Dedifferentiated amniotic fluid mesenchymal stem cell (primary cell): ENCODE data around the gene PANX1.

Experiments
- DNase-seq: peaks from one replicate; pipeline ENCODE4 v3.0.0-alpha.2; 2016; ENCODE audit errors: extremely low spot score

PANX1 gene

DNA sequence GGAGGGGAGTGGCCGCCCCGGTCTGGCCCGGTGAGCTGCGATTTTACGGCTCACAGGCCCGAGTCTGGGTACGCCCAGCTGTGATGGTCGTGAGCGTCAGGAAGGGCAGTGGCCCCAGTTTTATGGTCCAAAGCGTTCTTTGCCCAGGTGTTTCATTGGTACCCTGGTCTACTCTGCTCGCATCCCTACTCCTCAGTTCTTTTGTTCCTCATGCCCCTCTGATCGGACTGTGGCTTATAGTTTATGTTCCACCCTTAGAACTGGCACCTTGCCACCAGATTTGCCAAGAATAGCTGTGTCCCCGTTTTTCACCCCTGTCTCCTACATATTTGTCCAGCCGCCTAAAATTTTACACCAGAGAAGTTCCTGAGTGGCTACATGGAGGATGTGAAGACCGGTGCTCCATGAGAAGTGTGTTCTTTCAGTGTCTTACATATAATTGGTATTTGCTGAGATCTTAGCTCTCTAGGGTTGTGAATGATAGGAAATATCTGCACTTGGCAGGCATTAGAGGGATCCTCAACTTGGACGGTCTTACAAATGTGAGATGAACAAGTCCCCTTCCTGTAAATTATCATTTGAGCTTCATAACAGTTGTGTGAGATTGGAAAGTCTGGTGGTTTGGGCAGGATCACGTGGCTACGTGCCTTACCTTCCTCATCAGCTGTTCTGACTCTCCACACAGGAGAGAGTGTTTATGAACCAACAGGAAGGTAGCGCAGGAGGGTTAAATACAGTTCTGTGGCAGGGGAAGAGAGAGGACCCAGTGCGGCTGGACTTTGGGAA lies 1.1 kb downstream of the PANX1 start:
- DNase-seq: no peak

DNA sequence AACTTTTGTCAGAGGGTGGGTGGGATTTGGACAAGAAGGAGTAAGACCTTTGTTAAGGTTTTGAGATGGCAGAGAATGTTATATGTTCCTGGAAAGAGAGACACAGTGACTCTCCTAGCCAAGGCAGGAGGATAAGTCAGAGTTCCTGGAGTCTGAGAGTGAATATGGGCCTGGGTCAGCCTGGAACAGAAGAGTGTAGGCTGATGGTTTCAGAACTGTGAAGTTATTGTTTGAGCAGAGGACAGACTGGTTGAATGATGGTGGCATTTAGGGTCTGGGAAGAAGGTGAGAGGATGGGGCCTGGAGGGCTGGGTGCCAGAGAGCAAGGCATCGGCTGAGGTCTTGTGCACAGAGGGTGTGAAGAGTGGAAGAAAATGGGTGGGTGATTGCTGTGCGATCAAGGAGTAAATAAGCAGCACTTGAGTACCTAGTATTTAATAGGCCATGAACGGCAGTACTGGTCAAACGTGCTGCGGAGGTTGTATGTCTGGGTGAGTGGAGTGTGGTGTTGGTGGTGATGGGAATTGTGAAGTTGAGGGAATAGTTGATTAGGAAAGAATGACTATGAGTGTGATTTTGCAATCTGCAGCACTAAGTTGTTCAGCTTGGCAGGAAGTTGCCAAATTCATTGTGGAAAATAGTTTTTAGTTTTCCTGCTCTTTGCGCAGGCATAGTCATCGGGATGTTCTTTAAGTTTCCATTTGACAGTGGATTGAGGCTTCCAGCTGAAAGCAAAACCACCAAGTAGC lies 1.8 kb downstream of the PANX1 start:
- DNase-seq: peak; percentile 53

DNA sequence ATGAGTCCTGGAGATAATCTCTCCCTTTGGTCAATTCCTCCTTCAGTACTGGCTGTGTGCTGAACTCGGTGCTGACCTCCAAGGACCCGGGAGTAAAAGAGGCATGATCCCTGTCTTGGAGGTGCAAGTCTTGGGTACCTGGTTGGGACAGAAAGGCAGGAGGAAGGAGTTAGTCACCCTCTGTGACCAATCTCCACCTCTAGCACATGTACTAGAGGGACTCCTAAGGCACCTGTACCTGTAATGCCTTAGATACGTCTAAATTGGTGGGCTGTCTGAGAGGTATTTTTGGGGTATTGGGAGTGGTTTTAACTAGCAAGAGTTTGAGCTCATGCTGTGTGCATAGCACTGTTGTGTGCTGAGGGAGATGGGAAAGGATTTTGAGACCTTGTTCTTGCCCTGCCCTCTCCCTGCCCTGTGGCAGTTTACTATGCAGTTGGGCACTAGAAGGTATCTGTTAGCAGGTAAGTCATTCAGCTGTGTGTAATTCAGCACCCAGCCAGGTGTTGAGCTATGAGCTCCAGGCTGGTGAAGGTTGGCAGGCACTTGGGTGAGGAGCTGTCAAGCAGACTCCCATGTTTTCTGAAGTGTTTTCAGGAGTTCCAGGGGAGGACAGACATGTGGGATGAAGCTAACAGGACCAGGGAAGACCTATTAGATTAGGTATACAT lies 2.5 kb downstream of the PANX1 start:
- DNase-seq: no peak

DNA sequence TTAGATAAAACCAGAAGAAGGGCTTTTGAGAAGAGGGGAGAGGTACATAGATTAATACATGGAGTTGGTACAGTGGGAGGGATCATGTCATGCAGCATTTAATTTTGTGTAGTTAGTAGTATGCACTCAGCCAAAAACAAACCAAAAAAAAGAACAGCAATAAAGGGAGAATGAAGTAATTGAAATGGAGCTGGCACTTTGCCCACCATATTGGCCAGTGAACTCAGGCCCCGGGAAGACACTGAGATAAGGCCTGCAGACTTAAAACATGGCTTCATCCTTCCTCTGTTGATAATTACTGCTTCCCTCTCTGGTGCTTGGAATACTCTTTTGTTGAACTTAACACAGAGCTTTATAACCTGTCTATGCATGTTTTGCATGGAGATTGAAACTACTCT lies 3.1 kb downstream of the PANX1 start:
- DNase-seq: no peak

DNA sequence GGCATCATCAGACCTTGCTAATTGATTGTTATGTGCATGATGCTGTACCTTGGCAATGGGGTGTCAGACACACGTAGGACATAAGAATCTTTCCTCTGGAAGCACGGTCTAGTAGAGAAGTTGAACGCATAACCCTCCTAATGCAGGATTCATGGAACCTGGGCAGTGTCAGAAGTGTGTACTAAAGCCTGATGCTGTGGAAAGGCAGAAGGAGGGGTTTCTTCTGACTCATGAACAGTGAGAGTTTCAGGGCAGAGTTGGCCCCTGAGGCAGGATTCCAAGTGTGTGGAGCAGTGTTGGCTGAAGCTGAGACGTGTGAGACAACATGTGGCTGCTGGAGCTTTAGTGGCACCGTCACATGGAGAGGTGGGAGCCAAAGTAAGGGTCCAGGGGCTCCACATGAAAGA lies 3.5 kb downstream of the PANX1 start:
- DNase-seq: peak; percentile 60

DNA sequence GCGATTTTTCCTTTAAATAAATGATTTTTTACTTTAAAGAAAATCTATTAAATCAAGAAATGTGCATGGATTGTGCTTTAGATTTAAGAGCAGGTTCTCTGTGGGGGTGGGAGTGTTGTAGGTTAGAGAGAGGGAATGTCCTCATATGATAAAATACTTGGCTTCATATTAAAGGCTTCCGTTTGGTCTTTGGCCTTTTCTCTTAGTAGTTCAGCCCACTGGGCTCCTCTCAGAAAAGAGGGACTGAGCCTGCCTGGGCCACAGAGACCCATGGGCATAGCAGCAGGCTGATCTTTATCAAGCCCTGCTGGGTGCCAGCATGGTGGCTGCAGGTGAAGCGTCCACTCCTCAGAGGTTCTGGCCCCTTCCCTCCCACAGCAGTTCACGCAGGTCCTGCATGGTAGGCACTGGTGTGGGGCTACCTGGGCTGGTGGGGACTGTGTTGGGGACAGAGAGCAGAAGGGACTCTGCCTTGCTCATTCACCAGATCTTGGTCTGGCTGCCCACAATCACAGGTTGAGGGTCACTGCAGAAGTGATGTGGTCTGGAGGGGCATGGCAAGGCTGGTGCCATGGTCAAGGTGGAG lies 4.3 kb downstream of the PANX1 start:
- no peak for DNase-seq

DNA sequence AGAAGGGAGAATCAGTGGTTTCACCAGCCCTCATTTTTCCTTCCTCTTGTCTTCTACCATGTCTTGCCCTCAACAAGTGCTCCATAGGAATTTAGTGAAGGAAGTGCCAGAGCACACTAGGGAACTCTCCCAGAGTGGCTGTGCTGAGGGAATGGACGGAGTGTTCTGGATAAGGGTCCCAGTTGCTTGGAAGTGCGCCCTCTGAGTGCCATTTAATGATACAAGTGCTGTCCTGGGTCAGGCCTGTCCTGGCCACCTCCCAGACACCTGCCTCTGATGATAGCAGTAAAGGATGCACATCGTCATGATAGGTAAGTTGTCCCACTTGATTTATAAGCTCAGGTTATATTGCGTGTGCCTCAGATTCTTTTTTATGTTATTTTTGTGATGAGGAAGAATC lies 5.1 kb downstream of the PANX1 start:
- DNase-seq: no peak

DNA sequence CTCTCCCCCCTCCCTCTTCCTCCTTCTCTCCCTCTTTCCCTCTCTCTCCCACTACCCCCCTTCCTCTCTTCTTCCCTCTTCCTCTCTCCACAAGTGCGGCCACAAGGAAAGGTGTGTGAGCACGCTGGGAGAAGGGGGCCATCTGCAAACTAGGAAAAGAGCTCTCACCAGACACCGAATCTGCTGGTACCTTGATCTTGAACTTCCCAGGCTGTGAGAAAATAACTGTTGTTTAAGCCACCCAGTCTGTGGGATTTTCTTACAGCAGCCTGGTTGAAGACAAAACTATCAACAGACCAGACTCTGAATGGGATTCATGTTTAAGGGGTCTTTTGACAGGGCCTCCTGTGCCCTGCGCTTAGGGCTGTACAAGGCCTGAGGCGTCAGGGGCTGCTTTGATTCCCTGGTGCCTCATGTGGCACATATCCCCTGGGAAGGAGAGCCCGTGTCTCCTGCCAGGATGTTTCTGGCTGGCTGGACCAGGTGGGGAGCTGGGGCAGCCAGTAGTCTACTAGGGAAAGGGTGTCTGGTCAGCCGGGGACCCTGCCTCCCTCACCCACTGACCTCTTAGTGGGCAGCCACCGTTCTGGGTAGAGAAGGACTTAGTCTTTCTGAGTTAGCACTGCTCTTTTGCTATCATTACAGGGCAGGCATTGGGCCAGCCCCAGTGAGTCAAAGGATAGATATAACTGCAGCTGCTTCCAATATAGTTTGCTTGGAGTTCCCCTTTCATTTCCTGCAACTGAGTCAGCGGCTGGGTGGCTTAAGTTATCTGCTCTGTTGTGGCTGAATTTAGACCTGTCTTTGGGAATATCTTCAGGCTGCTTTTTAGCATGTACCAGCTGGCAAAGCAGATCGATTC lies 6.2 kb downstream of the PANX1 start:
- DNase-seq: peak; percentile 88

DNA sequence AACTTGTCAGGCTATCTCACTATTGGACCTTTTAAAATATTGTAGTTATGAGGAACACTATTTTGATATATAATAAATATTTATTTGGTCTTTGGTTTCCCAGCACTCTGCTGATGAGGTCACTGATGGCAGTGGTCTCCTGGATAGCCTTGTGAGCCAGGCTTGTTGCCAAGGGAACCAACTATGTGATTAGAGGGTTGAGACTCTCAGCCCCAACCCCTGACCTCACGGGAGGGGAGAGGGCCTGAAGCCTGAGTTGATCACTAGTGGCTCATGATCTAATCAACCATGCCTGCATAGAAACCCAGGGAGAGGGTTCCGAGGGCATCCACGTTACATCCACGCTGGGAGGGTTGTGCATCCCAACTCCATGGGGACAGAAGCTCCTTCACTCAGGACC lies 10.8 kb downstream of the PANX1 start:
- DNase-seq: no peak

DNA sequence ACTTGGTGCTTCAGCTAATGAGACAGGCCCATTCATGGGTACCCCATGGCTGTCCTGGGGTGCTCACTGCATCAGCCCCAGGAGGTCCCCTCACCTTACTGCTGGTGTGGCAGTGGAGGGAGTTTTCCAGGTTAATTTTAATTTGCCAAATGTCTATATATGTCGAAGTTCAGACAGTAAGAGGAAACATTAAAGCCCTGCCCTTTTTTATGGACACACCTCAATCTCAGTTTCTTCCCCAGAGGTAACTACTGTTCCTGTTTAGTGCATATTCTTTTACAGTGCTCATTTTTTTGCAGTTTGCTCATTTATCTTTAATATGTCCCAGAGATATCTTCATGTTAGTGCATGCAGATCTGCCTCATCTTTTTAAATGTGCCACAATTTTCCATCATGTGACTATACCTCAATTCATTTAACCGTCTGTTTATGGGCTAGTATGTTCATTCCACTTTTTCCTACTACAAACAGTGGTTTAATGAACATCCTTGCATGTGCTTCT lies 11.6 kb downstream of the PANX1 start:
- no peak for DNase-seq

DNA sequence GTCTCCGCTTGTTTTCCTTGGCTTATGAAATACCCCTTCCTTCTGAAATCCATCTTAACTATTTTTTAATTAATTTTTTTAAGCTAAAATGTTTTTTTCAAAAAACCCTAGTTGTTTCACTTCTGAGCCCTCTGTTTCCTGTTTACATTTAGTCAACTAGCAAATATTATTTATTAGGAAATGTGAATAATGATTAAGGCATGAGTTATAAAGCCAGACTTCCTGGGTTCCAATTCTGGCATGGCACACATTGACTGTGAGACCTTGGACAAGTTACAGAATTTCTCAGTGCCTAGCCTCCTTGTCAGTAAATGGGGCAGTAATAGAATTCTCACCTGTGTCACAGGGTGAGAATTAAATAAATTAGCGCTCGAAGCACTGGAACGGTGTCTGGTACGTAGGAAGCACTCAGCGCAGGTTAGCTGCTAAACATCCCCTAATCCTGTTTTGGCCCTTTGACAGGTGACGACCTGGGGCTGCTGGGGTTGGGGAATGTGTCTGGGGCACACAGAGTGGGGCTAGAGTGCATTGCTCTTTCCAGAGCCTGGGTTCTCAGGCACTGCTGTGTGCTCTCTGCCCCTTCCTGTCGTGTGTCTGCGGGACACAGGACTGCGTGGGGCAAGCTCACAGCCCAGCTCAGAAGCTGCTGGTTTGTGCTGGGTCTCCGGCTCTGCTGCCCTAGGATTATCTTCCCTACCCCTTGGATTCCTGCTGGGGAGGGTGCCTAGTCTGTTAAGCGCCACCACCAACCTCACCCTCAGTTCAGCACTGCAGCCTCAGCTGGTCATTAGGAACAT lies 13.1 kb downstream of the PANX1 start:
- no peak for DNase-seq

DNA sequence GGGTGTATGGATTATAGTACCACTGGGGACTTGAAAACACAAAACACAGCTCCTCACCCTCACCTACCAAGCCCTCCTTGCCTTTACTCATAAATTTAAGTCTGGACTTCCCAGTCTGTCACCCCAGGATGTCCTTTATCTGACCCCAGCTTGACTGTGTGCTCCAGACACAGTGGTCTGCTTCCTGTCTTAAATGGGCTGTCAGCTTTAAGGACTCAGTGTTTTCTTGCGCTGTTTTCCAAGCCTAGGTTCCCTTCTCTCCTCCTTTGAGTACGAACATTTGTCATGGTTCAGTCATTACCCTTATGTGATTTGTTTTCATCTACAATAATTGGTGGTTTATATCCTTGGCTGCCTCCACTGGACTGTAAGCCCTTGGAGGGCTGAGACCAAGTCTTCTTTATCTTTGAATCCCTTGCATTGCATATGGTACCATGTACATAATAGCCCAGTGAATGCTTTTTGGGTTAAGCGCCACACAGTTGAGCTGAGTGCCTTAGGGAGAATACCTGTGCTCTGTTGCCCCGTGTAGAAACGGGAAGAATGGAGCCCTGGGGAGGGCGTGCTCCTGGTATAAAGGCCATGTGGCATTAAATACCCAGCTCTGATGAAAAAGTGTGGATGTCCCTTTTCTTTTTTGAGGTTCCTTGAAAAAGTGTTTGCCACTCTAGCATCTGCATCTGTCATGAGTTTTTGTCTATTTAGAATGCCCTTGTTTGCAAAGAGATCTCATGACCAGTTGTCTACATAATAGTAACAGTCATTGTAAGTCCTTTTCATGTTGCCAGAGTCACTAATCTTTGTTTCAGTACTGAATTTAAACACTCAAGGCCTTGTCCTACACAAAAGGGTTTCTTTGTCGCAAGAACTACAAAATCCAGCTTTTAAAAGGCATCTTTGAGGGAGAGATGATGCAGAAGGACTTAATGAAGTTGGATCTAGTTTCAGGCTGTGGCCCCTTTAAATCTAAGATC lies 14.0 kb downstream of the PANX1 start:
- DNase-seq: no peak

DNA sequence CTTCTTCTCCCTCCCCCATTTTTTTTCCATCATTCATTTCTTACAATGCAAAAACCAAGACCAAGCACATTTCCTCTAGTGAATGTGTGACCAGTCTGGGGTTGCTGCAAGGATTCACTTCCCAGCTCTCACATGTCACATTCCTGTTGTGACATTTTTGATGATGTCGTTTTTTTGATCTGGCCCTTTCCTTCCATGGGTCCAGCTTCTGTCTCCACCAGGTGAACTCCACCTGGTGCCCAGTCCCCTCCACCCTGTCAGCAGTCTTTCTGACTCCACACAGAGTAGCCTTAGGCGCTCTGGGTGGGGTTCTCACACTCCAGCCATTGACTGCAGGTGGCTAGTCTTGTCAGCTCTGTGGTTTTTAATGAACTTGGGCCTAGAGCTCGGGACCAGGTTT lies 15.6 kb downstream of the PANX1 start:
- DNase-seq: no peak

DNA sequence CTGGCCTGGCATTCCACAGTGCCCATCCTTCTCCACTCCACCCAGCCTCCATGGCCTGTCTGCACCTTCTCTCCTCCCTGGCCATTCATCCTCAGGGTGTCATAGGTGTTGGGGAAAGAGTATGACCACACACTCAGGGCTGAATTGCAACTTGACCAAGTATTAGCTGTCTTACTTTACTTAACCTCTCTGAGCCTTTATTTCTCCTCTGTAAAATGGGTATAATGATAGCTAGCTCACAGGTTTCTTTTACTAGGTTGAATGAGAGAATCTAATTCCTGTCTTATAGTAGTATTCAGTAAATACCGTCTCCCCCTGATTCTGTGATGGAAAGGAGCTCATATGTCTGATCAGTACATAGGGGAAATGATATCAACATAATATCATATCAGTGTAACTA lies 16.0 kb downstream of the PANX1 start:
- no peak for DNase-seq

DNA sequence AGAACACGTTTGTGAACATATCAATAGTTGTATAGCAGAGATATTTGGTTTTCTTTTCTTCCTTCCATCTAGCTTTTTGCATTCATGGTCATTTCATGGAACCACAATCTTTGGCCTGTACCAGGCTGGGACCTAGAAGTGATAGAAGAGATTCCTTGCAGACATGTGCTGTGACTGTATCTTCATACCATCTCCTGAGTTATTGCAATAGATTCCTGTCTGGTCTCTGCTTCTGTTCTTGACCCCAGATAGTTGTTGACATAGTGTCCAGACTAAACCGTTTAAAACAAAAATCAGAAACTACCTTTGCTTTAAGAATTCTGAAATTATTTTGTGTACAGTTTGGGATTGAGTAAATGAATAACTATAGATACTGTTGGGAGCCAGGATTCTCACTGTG lies 16.8 kb downstream of the PANX1 start:
- no peak for DNase-seq

DNA sequence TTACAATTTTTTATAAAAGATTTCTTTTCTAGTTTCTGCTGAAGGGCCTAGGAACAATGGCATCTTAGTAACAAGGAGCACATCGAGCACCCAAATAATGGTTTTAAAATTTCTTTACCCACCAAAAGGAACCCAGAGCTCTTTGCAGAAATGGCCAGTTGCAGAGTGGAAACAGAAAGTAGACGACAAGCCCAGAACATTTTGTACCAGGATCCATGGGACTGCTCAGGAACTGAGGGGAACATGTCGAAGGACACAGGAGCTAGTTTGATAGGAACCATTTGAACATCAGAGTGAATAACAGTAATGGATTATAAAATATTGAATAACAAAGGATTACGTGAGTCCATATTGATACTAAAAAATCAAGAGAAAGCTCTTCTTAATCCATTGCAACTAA lies 17.3 kb downstream of the PANX1 start:
- no peak for DNase-seq

DNA sequence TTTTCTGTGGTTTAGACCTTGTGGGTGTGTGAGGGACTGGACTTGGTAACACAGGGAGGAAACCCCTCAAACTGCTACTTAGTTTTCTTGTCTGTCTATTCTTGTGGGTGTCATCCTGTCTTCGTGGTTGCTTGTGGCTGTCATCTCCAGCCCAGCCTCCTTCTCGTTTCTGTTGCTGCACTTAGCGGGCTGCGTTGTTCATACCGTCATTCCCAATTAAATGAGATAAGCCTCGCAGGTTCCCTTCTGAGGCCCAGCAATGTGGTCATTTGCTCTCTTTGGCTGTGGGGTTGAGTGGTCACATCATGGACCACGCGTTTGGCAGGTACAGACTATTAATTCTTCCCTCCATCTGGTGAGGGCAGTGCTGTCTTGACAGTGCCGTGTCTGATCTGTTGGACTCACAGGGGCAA lies 18.8 kb downstream of the PANX1 start:
- no peak for DNase-seq

DNA sequence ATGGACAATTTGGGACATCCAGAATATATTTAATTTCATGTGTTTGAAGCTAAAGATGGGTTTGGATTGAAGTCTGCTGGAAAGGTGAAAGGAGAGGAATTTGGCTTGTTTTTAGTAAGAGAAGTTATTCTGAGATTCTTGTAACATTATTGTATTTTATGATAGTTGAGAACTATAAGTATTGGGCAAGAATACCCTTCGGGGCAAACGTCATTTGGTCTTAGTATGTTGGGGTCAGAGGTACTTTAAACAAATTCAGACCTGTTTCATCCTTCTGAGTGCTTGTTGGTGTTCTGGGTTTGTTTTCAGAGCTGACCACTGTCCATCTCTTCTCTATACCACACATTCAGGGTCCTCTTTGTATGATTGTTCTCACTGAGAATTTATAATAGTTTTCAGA lies 19.5 kb downstream of the PANX1 start:
- no peak for DNase-seq

DNA sequence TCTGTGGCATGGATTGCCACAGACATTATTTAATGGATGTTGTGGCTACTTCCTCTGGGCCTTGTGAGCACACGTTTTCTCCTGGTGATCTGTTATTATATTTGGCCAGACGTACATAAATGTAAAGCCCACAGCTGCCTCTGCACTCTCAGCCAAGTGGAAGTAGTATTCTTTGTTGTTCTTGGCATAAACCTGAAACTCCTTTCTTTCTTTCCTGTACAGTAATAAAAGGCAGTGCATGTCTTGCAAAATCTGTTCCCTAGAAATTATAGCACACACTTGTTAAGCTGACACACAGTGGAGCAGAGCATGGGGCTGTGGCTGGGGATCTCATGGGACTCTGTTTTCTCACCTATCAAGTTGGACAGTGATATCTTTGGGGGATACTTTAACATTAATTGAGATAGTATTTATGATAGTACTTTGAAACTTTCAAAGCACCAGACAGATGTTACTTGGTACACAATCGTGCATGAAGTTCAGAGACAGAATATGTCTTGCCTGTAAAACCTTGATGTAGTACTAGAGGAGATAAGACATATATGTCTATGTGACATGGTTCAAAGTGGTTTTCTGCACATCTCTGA lies 20.9 kb downstream of the PANX1 start:
- DNase-seq: no peak
